GM18508 (cell line): ENCODE results near the gene MDFI.

Experiments used
- ATAC-seq: cut with Tn5 transposase; IDR thresholded peaks from one replicate; pipeline ENCODE4 v1.9.1; 2021; ENCODE audit warnings: moderate number of reproducible peaks; ENCODE audit not compliant: insufficient read depth, unreplicated experiment

The MDFI gene

GRCh38 chr6:41638002-41638934 is at the start of gene MDFI:
MDFI (plus strand) TSS chr6:41638468; CDS start chr6:41638750, 282 bp downstream.
- ATAC-seq = no peak

DNA sequence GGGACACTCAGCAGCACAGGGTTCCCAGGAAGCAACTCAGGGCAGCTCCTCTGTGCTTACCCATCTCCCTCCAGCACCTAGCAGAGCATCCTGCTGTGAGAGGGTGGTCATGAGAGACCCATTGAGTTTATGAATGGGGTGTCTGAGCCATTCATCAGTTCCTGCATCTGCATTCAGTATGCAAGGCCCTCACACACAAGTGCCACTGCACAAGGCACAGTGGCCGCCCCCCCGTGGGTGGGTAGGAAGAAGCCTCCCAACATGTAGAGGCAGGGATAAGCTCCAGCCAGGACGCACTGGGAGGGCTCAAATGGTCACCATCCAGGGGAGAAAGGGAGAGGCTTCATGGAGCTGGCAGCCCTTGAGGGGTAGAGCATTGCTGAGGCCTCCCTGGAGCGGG is 49.0 kb upstream of the MDFI start:
- no peak for ATAC-seq

DNA sequence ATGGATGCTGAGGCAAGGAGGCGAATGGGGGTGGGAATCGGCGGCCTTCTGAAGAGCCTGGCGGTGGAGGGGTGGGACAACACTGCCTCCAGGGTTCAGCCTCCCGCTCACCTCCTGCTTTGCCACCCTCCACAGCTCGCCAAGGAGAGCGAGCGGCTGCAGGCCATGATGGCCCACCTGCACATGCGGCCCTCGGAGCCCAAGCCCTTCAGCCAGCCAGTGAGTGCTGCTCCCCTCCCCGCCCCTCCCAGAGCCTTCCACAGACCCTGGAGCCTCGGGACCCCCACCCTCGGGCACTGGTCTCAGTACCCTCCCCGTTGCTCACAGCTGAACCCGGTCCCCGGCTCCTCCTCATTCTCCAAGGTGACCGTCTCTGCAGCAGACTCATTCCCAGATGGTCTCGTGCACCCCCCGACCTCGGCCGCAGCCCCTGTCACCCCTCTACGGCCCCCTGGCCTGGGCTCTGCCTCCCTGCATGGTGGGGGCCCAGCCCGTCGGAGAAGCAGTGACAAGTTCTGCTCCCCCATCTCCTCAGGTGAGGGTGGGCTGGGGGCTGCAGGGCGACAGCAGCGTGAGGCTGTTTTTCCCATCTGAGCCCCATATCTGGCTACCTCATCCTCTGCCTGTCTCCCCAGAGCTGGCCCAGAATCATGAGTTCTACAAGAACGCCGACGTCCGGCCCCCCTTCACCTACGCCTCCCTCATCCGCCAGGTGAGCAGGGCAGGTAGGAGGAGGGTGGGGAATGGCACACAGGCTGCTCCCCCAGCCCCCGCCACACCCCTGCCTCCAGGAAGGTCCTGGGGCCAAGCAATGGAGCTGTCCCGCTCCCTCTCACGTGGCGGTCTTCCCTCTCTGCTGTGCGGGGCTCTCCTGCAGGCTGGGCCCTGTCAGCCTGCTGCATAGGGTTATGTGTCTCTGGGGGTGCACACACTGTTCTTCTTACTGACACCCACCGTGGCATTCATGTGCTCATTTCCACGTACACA is 48.3 kb upstream of the MDFI start:
- no peak for ATAC-seq

GRCh38 chr6:41591122-41591521 is 47.1 kb upstream of the MDFI start:
- no peak for ATAC-seq

- no peak for ATAC-seq
Measured at GRCh38 chr6:41591859-41592502, 46.3 kb upstream of the MDFI start.

- no peak for ATAC-seq
Measured at GRCh38 chr6:41593406-41593805, 44.9 kb upstream of the MDFI start.

GRCh38 chr6:41593839-41594238 is 44.4 kb upstream of the MDFI start:
- ATAC-seq = no peak

DNA sequence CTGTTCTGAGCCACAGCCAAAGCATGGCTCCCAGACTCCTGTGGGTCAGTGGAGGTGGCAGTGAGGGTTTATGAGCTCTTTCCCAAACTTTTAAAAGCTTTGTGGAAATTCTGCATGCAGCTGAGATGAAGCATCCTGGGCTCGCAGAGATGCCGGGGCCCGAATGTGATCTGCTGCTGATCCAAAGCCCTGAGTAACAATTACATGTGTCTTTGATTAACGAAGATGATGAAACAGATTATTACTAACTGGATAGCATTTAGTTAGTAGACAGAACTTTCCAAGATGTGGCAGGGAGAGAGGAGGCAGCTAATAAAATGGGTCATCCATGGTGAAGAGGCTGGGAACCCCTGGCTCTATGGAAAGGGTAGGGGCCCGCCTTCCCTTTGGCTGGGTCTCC is 43.9 kb upstream of the MDFI start:
- no peak for ATAC-seq

- no peak for ATAC-seq
Measured at GRCh38 chr6:41594766-41595165, 43.5 kb upstream of the MDFI start.

DNA sequence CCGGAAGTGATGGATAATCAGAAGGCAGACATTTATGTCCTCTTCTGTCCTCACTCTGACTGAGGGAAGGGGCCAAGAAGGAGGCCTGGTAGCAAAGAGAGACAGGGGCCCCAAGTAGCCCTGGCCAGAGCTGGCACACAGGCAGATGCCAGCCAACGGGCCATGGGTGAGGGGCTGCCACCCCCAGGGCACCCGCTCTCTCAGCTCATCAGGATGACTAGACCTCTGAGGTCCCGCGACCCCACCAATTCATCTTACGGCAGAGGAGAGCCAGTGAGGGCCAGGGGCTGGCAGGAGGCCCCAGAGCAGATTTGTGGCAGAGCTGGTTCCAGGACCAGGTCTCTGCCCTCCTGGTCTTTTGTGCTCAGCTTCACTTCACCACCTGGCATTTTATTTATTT is 43.1 kb upstream of the MDFI start:
- ATAC-seq = no peak

DNA sequence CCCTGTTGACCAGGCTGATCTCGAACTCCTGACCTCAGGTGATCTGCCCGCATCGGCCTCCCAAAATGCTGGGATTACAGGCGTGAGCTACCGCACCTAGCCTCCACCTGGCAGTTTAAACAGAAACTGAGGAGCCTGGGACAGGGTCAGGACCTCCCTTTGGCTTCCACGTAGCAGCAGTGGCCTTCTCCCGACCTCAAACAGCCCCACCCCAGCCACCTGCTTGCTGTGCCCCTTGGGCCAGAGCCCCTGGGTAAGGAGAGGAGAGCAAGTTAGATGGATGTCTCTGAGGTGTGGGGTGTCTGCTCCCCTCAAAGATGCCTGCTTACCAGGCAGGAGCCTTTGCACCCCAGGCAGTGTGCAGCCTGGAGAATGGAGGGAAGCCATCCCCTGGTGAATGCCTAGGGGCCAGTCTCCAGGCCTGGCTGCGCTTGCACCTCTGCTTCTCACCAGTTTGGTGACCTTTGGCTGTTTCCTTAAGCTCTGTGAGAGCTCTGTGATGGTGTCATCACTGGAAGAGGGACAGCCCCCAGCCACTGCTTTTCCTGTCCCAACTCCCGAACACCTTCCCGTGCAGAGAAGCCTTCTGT is 42.1 kb upstream of the MDFI start:
- ATAC-seq = no peak

GRCh38 chr6:41596807-41597206 is 41.5 kb upstream of the MDFI start:
- no peak for ATAC-seq

DNA sequence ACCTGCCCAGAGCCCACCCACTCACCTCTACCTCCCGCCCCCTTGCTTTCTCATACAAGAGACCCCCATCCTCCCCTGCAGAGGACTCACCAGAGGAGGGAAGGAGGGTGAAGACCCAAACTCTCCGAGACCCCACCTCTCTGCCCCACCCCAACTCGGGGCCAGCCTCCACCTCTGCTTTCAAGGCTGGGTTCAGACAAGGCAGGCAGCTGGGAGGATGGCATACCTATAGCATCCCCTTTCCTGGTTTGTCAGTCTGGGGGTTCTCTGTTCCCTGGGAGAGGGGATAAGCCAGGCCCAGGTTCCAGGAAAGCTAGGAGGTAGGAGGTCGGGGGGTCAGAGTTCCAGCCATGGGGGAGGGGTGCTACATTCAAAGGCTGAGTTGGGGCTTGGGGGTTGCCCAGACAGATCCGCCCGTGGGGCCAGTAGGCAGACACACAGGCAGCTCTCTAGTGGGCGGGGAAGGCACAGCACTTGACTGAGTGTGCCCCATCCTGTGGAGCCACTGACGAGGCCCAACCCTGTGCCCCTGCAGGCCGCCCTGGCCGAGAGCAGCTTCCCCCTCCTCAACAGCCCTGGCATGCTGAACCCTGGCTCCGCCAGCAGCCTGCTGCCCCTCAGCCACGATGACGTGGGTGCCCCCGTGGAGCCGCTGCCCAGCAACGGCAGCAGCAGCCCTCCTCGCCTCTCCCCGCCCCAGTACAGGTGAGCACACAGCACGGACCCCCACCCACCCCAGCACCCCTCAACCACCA is 40.8 kb upstream of the MDFI start:
- no peak for ATAC-seq

- ATAC-seq = no peak
Measured at GRCh38 chr6:41598670-41599014, 39.6 kb upstream of the MDFI start.

DNA sequence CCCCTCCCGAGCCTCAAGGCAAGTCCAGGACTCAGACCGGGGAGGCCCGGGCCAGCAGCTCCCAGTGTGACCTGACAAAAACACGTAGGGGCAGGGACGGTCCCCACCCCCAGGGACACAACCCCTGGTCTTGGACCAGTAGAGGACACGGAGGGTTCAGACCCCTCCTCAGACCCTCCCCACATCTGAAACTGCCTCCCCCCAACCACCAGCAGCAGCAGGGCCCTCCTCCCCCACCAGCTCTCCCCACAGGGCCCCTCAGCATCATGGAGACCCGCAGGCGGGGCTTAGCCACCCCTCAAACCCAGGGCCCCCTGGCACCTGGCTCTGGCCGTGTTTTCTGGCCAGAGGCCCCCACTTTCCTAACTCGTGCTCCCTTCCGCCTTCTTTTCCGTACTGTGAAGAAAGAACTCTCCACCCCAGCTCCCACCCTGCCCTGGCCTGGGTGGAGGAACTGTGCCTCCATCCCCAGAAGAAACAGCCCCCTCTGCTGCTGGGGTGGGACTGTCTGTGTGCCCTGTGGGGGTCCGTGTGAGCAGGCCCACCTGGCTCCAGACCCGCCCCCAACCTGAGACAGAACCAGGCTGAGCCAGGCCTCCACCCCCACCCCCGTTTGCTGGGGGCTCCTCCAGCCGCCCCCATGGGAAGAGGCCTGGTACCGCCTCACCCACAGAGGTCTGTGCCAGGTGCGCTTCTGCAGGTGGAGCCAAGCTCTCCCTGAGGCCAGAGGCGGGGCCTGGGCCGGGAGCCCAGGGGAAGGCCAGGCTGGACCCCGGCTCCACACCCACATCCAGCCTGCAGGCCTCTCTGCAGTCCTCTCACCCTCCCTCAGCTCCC is 39.0 kb upstream of the MDFI start:
- ATAC-seq = no peak

GRCh38 chr6:41599852-41600445 is 38.3 kb upstream of the MDFI start:
- ATAC-seq = no peak

- no peak for ATAC-seq
Measured at GRCh38 chr6:41600499-41601247, 37.6 kb upstream of the MDFI start.

DNA sequence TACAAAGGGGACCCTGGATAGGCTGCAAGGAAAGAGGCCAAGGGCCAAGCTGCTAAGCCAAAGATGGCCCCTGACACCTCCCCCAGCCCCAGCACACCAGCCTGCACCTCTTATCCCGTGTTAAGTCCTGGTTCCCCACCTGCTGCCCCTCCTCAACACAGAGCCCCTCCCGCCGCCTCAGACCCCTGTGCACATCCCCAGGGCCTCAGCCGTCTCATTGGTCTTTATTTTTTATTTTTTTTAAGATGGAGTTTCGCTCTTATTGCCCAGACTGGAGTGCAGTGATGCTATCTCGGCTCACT is 37.1 kb upstream of the MDFI start:
- ATAC-seq = no peak
